Suppressor macrophage treated with lipopolysaccharide for 1 hour (primary cell): ENCODE data around the gene VEZT.
A peak's percentile ranks its signal among the peaks of the same experiment; 100 is the strongest.

Experiments used
- DNase-seq, 3 donors: peaks; one replicate each; pipeline ENCODE4 v3.0.0-alpha.2; 2020 to 2022

The VEZT gene

DNA sequence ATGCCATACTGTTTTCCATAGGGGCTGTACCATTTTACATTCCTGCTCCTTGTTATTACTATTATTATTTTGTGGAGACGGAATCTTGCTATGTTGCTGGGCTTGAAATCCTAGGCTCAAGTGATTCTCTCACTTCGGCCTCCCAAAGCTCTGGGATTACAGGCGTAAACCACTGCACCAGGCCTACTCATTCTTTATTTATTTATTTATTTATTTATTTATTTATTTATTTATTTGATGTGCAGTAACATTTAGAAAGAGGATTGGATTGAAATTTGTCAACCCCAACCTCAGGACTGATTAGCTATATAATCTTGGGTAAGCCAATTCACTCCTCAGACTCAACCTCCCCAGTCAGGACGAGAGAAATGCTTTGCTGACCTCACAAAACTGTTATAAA lies 107.9 kb downstream of the VEZT start:
- DNase-seq: no peak

DNA sequence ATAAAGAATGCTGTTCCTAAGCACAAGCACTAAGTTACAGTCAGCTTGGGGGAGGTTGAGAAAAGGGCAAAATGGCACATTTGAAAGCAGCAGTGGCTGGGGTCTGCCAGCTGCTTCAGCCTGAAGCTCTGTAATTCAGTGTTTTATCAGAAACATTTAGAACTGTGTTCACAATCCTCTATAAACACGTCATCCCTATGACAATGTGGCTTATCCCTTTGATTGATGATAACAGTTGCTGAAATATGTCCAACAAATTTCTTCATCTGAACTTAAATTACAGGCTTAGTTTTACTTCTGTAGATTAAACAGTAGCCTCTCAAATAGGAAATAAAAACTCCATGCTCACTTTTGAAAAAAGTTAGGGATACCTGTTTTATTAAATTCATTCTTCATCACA lies 108.8 kb downstream of the VEZT start:
- no peak for DNase-seq

DNA sequence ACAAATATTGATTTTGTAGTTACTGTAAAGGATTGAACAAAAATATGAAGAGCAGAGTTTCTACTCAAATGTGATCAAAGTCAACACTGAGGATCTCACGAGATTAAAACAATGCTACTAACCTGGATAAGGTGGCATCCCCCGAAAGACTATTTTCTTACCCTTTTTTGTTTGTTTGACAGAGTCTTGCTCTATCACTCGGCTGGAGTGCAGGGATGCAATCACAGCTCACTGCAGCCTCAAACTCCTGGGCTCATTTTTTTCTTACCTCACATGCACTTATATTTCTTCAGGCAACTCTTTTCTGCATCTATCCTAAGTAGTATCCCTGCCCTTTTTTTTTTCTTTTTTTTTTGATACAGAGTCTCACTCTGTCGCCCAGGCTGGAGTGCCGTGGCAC lies 109.2 kb downstream of the VEZT start:
- DNase-seq: no peak

DNA sequence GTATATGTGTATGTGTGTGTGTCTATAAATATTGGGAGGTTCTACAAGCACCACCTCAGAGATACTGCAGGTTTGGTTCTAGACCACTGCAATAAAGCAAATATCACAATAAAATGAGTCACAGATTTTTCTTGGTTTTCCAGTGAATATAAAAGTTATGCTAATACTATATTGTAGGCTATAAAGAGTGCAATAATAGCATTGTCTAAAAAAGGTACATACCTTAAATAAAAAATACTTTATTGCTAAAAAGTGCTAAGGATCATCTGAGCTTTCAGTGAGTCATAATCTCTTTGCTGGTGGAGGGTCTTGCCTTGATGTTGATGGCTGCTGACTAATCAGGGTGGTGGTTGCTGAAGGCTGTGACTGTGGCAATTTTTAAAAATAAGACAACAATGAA lies 111.1 kb downstream of the VEZT start:
- no peak for DNase-seq

DNA sequence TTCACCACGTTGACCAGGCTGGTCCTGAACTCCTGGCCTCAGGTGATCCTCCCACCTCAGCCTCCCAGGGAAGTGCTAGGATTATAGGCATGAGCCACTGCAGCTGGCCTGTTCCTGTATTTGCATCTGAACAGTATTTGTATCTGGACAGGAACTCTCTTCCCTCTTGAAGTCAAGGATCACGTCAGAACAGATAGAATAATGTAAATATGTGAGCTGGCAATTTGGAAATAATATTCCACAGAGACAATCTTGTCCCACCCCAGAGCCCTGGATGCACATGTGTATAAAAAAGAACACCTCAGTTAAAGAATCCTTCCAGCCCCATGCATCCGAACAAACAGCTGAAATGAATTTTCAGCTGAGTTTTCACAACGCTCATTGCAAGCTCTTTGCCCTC lies 118.3 kb downstream of the VEZT start:
- no peak for DNase-seq

DNA sequence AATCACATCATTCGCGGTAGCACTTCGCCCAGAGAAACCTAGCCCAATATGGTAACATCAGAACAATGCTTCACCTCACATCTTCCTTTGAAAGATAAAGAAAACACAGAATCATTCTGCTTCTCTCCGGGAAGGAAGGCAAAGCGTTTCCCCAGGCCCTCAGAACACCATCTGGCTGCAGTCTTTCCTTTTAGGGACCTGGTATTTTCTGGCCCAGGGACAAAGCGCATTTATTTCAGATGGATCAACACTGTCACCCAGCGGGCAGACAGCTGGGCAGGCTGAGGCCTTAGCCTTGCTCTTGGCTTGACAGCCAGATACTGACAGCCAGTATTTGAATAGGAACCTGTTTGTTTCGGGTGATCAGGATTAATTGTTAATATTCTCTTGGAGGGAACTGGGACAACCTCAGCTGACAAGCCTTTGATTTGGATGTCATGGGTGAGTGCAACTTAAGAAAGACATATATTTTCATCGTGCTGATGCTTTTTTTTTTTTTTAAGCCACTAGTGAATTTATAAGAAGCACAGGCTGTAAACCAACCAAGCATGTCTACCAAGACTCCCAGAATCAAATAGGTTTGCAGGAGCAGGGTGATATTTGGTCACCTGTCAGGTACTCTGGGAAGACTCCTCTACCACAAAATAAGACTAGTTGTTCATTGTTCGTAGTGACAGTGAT lies 118.9 kb downstream of the VEZT start:
- no peak for DNase-seq

DNA sequence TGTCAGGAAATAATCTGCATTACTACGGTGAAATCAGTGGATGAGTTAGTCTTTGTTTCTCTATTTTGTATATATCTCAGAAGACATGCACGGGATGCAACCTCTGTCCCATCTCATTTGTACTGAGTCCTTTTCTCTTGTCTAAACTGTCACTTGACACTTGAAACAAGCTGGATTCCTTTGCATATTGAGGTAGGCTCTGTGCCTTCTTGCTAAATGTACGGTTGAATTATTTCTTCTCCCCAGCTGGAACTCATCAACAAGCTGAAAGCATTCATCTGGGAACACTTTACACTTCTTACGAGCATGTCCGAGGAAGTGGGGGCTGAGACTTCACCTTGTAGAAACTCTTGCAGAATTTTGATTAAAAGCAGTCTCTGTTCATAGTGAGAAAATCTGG lies 119.5 kb downstream of the VEZT start:
- DNase-seq: no peak

DNA sequence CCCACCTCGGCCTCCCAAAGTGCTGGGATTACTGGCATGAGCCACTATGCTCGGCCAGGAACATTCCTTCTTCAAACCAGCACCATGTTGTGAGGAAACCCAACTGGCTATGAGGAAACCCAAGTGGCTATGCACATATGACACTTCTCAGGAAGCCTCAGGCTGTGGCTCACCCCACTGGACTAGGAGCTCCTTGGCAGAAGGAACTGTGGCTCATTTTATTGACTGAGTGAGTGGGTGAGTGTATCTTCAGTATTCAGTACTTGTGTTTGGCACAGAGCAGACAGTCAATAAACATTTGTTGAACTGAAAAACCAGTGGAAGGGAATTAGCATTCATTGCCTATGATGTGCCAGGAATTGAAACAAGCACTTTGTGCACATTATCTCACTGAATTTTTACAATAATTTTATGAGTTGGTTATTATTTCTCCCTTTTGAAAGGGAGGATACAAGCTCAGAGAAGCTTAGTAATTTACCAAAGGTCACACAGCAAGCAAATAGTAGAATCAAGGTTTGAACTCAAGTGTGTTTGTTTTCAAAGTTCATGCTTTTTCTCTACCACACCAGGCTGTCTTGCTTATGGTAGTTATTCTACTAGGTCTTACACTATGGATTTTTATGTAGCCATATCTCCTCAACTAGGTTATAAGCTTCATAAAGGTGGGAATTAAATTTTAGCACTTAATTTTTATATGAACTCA lies 121.6 kb downstream of the VEZT start:
- peak in 1 of 3 donors; percentile 3 for DNase-seq

DNA sequence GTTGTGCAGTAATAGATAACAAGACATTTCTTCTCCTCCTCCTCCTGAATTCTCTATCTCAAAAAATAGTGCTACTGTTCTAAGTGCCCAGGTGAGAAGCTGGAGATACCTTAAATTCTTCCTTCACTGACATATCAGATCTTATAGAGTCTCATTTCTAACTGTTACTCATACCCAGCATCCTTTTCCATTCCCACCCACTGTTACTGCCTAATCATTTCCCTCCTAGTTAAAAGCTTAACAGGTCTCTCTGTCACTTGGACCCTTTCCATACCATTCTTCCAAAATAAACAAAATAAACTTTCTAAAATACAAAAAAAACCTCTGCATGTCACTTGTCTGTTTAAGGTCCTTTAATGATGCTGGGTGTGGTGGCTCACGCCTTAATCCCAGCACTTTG lies 124.4 kb downstream of the VEZT start:
- DNase-seq: no peak

DNA sequence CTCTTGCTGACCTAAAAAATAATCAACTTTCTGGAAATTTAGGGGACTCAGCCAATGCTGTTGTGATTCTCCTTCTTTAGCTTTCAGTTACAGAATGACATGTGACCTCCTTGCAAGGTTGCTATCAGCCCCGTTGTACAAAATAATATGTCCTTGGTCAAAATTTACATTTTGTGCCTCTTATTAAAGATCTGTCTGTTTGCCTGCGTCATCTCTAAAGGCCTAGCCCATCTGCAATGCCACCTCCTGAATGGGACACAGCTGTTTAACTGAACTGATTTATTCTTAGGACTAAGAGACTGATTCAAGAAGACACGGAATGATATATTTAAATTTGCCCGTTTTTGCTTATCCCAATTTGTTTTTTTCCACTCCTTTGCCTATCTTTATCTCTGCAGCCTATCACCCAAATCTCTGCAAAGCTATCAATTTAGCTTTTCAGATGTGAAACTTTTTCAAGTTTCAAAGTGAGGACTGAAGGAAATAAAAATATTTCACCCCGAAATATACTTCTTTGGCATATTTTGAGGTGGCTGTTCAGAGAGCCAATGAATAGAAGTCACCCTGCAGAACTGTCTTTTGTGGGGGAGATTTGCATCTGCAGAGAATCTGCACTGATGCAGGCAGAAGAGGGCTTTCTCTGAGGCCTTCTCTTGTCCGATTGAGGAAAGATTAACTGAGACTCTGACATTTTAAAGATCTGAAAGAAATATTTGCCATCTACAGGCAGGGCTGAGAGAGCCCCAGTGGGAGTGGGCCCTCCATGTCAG lies 126.0 kb downstream of the VEZT start:
- no peak for DNase-seq

DNA sequence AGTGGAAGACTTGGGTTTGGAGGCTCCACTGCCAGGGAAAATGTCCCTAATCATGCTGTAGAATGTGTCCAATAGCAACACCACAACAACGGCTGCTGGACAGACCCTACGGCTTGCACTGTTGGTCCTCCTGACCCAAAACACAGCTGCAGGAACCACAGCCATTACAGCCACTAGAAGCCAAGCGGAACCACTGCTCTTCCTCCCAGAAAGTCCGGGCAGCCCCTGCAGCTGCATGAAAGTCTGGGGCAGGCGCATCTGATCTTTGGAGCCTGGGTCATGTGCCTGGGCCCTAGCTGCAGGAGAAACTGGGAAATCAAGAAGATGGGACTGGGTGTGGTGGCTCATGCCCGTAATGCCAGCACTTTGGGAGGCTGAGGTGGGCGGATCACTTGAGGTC lies 131.7 kb downstream of the VEZT start:
- DNase-seq: no peak

DNA sequence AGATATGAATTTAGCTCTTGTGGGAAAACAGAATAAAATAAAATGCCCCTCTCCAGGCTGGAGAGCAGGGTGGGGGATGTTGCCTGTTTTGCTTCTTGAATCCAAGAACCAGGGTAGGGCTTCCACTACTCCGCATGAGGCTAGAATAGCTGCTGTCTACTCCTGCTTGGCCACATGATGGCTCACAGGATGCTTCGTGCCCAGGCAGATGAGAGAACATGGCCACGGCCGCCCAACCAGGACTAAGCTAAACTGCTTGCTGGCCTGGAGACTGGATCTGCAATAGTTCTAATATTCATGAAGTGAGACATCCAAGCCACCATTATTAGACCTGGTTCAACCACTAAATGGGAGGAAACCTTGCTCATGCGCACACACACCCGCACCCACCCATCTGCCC lies 134.1 kb downstream of the VEZT start:
- no peak for DNase-seq
